ENCODE measurements around the gene REM1. TPM values are rescaled to one million over a fixed set of nuclear protein-coding genes. Genes with fewer than 3 reads are reported as not detected.

The REM1 gene
- total and polyA plus RNA-seq, 2 of the 13 experiments (the other 11 are each of a cell fraction or from before 2014, with no cell fraction given) = not detected

- TF ChIP-seq ZNF83 (CRISPR knock-in tag; IDR thresholded peaks at IDR 0.05; ENCODE audit: borderline replicate concordance) (peak; percentile 97), ZNF441 (CRISPR knock-in tag; IDR thresholded peaks at IDR 0.05; ENCODE audit: borderline replicate concordance) (peak; percentile 70; the same call in 1 of the 2 replicates), ARNT (IDR thresholded peaks at IDR 0.05) (no peak), ZNF660 (CRISPR knock-in tag; IDR thresholded peaks at IDR 0.05; ENCODE audit: borderline replicate concordance, low read depth) (no peak; the same call in 1 of the 2 replicates), ZBTB21 (CRISPR knock-in tag; IDR thresholded peaks at IDR 0.05) (0 out of 2 replicates have a peak, but pooled peaks have one; percentile 11), WIZ (CRISPR knock-in tag; IDR thresholded peaks at IDR 0.05) (no peak; the same call in 1 of the 2 replicates), USF2 (IDR thresholded peaks at IDR 0.05; ENCODE audit: low read depth, low read length) (peak; percentile 3; the same call in 1 of the 2 replicates), USF2 (CRISPR knock-in tag; IDR thresholded peaks at IDR 0.05; ENCODE audit: borderline replicate concordance) (peak; percentile 54; the same call in 1 of the 2 replicates), MEIS1 (CRISPR knock-in tag; IDR thresholded peaks at IDR 0.05; ENCODE audit: borderline replicate concordance) (peak; percentile 88; the same call in 1 of the 2 replicates), CREB3 (CRISPR knock-in tag; IDR thresholded peaks at IDR 0.05) (peak; percentile 92), ZNF616 (CRISPR knock-in tag; IDR thresholded peaks at IDR 0.05; ENCODE audit: low read depth) (peak; percentile 97), GATAD2A (CRISPR knock-in tag; IDR thresholded peaks at IDR 0.05) (no peak; the same call in 1 of the 2 replicates), ZNF672 (CRISPR knock-in tag; IDR thresholded peaks at IDR 0.05) (no peak; the same call in 1 of the 2 replicates), ZNF468 (CRISPR knock-in tag; IDR thresholded peaks at IDR 0.05) (peak; percentile 96; the same call in 1 of the 2 replicates), PBX2 (CRISPR knock-in tag; IDR thresholded peaks at IDR 0.05) (no peak), SNAPC5 (CRISPR knock-in tag; IDR thresholded peaks at IDR 0.05; ENCODE audit: borderline replicate concordance) (no peak), FOSL2 (CRISPR knock-in tag; IDR thresholded peaks at IDR 0.05) (peak; percentile 63), ZBTB42 (CRISPR knock-in tag; IDR thresholded peaks at IDR 0.05) (peak; percentile 98), ZNF773 (CRISPR knock-in tag; IDR thresholded peaks at IDR 0.05; ENCODE audit: borderline replicate concordance) (peak; percentile 73; the same call in 1 of the 2 replicates), BRD4 (CRISPR knock-in tag; IDR thresholded peaks at IDR 0.05) (peak; percentile 99), ZNF484 (CRISPR knock-in tag; IDR thresholded peaks at IDR 0.05; ENCODE audit: borderline replicate concordance, low read depth) (peak; percentile 74; the same call in 1 of the 2 replicates), FOXP1 (IDR thresholded peaks at IDR 0.05) (no peak), FOXP1 (CRISPR knock-in tag; IDR thresholded peaks at IDR 0.05) (no peak), RORA (CRISPR knock-in tag; IDR thresholded peaks at IDR 0.05) (peak; percentile 54; the same call in 1 of the 2 replicates), JDP2 (CRISPR knock-in tag; IDR thresholded peaks at IDR 0.05; ENCODE audit: borderline replicate concordance) (no peak), RNF2 (conservative IDR thresholded peaks at IDR 0.05; ENCODE audit: low read depth) (peak; percentile 96)
Observed at GRCh38 chr20:31514154-31515071, 39.3 kb downstream of the REM1 start, which contains the start of gene HM13 (continued).

Data from HepG2 (cell line).